ENCODE results near the gene SMOC1. TPM values are rescaled to one million over a fixed set of nuclear protein-coding genes. Genes with fewer than 3 reads are reported as not detected.

The SMOC1 gene
- polyA plus RNA-seq, 3 donors: not detected

- H3K27ac ChIP-seq (ENCODE audit: low read depth in 1 of 2, low read length in 2 of 2): no peak overlapping the region
- Mint-ChIP-seq H3K27ac (no peak overlapping the region), H3K36me3 (no peaks in the 10 kb centered on the region), H3K27me3 (ENCODE audit: low read depth in 3 of 3) (peaks cover 0 to 4% (median 2%) of the 10 kb centered on the region in 3 donors), H3K4me3 (no peak overlapping the region), H3K9me3 (no peaks in the 10 kb centered on the region), H3K4me1 (no peaks in the 10 kb centered on the region)
- no peak overlapping the region for H3K4me3 ChIP-seq (replicated peaks in 1 of 3; ENCODE audit: low read depth in 2 of 3, low read length in 3 of 3)
- H4K20me1 ChIP-seq (ENCODE audit: insufficient read depth, low read length): no peaks in the 10 kb centered on the region
- H3K9me3 ChIP-seq (replicated peaks in 1 of 2; ENCODE audit: control insufficient read depth in 1 of 2, insufficient read depth in 1 of 2, low read length in 2 of 2): no peaks in the 10 kb centered on the region
- TF ChIP-seq CTCF (IDR thresholded peaks at IDR 0.05): no peak
- WGBS (ENCODE audit: insufficient coverage): 80% methylated on average over 1 of the region's 4 CpGs
- no peak overlapping the region for H3K9ac ChIP-seq (ENCODE audit: insufficient read depth, low read length, poor library complexity, severe bottlenecking)
- no peaks in the 10 kb centered on the region for H3K79me2 ChIP-seq (ENCODE audit: insufficient read depth, low read length)
- H3K27me3 ChIP-seq (ENCODE audit: control insufficient read depth in 2 of 2, insufficient read depth in 2 of 2, low read length in 2 of 2): no peaks in the 10 kb centered on the region
- no peaks in the 10 kb centered on the region for H3K36me3 ChIP-seq (replicated peaks in 1 of 2; ENCODE audit: control insufficient read depth in 1 of 2, insufficient read depth in 2 of 2, low read length in 2 of 2)
- H3K4me2 ChIP-seq (replicated peaks; ENCODE audit: extremely low read depth, low read length, poor library complexity, severe bottlenecking): no peak overlapping the region
- intact Hi-C loops (cut with micrococcal nuclease): no loop called here
- no peak for DNase-seq
- H3K4me1 ChIP-seq (ENCODE audit: control insufficient read depth in 1 of 2, insufficient read depth in 2 of 2, low read length in 2 of 2): no peaks in the 10 kb centered on the region
- H2AFZ ChIP-seq (ENCODE audit: insufficient read depth, low read depth, low read length, poor library complexity, severe bottlenecking): no peak overlapping the region
Observed at GRCh38 chr14:70050136-70050535, 170.9 kb downstream of the SMOC1 start.

- WGBS (ENCODE audit: insufficient coverage): no CpG with 5 or more reads among the region's 3 CpGs
- no peak overlapping the region for H3K27ac ChIP-seq (ENCODE audit: low read depth in 1 of 2, low read length in 2 of 2)
- H3K9me3 ChIP-seq (replicated peaks in 1 of 2; ENCODE audit: control insufficient read depth in 1 of 2, insufficient read depth in 1 of 2, low read length in 2 of 2): no peaks in the 10 kb centered on the region
- H3K79me2 ChIP-seq (ENCODE audit: insufficient read depth, low read length): no peaks in the 10 kb centered on the region
- H3K4me3 ChIP-seq (replicated peaks in 1 of 3; ENCODE audit: low read depth in 2 of 3, low read length in 3 of 3): no peak overlapping the region
- no peaks in the 10 kb centered on the region for H3K36me3 ChIP-seq (replicated peaks in 1 of 2; ENCODE audit: control insufficient read depth in 1 of 2, insufficient read depth in 2 of 2, low read length in 2 of 2)
- H3K4me3 Mint-ChIP-seq: no peak overlapping the region
- H4K20me1 ChIP-seq (ENCODE audit: insufficient read depth, low read length): no peaks in the 10 kb centered on the region
- no peaks in the 10 kb centered on the region for H3K9me3 Mint-ChIP-seq
- no peak overlapping the region for H3K9ac ChIP-seq (ENCODE audit: insufficient read depth, low read length, poor library complexity, severe bottlenecking)
- no peaks in the 10 kb centered on the region for H3K36me3 Mint-ChIP-seq
- H3K27ac Mint-ChIP-seq: peak overlapping the region in 1 of 7 donors; percentile 12
- H3K4me1 Mint-ChIP-seq: no peaks in the 10 kb centered on the region
- no peaks in the 10 kb centered on the region for H3K27me3 ChIP-seq (ENCODE audit: control insufficient read depth in 2 of 2, insufficient read depth in 2 of 2, low read length in 2 of 2)
- TF ChIP-seq CTCF (IDR thresholded peaks at IDR 0.05): no peak
- no peak overlapping the region for H3K4me2 ChIP-seq (replicated peaks; ENCODE audit: extremely low read depth, low read length, poor library complexity, severe bottlenecking)
- intact Hi-C loops (cut with micrococcal nuclease): no loop called here
- H3K4me1 ChIP-seq (ENCODE audit: control insufficient read depth in 1 of 2, insufficient read depth in 2 of 2, low read length in 2 of 2): no peaks in the 10 kb centered on the region
- peaks cover 0 to 5% (median 2%) of the 10 kb centered on the region in 3 donors for H3K27me3 Mint-ChIP-seq (ENCODE audit: low read depth in 3 of 3)
- no peak overlapping the region for H2AFZ ChIP-seq (ENCODE audit: insufficient read depth, low read depth, low read length, poor library complexity, severe bottlenecking)
- no peak for DNase-seq
Observed at GRCh38 chr14:70052990-70053389, 173.8 kb downstream of the SMOC1 start.
